ENCODE results near the gene GPR68.
"Not testable (repeated sequence)": the region's sequence is repeated elsewhere in the genome, so short reads cannot be mapped to it uniquely, and the experiment has no call there.

GPR68 gene

DNA sequence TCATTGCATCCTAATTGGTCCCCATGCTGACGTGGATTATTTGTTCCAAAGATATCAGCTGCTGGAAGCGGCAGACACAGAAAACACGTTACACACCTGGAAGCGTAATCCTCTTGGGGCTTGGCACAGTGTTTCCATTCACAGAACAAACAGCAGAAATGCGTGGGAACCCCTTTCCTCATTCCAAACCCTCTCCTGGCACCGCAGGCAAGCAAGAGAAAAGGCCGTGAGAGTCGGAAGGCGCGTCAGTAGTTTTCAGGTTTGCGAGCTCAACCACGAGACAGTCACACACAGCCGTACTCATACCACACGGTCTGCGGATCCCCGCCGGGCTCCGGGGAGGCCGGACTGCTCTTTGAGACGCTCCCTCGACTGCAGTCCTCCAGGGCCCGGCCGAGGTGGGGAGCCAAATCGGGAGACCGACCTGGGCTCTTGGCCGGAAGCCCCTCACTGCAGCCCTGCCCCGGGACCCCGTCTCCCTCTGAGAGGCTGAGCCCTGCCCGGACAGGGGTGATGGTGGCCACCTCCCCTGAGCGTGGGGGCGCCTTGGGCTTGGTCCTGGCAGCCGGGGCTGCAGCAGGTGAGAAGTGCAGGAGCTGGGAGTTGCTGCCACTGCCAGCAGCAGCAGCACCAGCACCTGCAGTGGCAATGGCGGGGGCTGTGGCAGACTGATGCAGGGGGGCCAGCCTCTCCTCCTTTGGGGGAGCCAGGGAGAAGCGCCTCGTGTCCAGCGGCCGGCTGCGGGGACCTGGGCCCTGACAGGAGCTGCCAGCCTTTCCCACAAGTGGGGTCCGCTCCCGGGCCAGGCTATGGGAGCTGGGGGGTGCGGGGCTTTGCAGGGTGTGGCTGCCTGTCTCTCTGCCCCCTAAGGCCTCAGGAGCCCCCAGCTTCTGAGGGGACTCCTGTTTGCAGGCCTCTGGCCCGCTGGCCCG lies 28.1 kb upstream of the GPR68 start:
- no peak for DNase-seq

DNA sequence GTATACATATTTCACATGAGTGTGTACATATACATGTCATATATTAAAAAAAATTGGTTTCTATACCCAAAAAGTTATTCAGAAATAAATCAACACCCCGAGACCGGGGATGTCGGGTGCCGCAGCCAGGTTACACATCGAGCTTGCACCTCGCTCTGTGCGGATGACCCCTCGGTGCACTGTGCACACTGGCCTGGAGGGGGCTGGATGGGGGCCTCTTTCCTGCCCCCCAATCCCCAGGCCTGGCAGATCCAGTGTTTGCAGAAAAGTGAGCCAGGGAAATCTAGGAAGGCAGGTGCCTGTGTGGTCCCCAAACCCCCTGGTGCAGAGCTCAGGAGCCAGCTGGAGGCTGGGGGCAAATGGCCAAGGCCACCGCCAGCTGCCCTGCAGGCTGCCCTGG lies 27.1 kb upstream of the GPR68 start:
- no peak for DNase-seq

DNA sequence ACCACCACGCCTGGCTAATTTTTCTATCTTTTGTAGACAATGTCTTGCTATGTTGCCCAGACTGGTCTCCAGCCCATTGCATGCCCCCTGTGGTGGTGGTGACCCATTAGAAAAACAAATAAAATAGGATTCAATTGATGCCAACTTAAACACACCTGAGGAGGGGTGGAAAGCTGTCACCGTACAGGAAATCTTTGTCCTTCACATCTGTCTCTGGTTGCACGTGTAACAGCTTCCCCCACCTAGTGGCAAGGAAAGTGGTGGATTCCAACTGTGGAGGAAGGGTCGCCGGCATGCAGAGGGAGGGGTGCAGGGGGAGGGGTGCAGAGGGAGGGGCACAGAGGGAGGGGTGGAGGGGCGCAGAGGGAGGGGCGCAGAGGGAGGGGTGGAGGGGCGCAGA lies 26.1 kb upstream of the GPR68 start:
- no peak for DNase-seq

GRCh38 chr14:91270188-91270587 lies 25.7 kb upstream of the GPR68 start:
- DNase-seq: no peak

DNA sequence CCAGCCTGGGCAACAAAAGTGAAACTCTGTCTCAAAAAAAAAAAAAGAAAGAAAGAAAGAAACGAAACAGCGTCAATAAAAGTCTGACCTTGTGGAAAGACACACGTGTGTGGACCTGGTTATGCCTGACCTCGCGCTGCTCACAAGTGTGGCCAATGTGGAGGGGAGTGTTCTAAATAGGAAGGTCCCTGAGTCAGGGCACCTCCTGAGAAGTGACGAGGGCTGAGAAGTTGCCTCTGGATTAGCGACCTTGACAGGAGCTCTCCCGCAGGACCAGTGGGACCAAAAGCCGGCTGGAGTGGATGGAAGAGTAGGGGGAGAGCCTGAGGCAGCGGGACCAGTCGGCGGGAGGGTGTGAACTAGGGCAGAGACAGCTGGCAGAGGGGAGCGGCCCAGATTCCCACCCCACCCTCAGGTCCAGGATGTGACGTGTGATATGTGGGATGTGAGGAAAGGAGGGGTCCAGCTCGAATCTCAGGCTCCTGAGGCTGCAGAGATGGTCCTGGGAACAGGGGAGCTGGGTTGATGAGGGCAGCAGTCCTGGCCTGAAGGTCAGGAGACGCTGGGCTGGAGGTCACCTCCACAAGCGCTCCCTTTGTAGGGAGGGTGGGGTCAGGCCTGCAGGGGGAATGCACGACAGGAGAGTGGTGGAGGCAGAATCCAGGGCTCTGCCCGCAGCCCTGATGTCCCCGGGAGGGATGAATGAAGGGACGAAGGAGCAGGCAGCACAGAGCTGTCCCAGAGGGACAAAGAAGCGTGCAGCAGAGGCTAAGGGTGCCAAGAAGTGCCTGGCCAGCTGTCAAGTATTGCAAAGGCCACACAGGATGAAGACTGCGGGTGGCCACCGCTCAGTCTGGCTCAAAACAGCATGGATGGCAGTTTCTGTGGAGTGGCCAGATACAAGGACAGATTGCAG lies 24.8 kb upstream of the GPR68 start:
- no peak for DNase-seq

GRCh38 chr14:91267965-91268437 lies 23.5 kb upstream of the GPR68 start:
- DNase-seq: no peak

- not testable (repeated sequence) for DNase-seq
These were observed 21.8 kb upstream of the GPR68 start for GRCh38 chr14:91266276-91266675.

DNA sequence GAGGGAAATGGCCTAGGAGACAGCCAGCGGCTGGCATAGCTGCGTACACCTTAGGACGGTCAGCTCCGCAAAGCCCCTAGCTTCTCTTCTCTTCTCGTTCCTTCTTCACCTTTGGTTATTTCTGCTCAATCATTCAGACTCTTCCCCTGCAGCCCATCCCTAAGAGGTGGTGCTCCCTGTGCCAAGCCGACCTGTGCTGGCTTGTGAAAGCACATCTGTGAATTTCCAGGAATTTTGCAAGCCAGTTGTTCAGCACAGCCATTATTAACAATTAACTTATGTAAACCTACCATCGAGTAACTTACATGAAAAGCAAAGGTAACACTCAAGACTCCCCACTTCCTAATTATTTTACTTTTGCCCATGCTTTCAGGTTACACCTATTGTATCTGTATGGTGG lies 20.9 kb upstream of the GPR68 start:
- no peak for DNase-seq

DNA sequence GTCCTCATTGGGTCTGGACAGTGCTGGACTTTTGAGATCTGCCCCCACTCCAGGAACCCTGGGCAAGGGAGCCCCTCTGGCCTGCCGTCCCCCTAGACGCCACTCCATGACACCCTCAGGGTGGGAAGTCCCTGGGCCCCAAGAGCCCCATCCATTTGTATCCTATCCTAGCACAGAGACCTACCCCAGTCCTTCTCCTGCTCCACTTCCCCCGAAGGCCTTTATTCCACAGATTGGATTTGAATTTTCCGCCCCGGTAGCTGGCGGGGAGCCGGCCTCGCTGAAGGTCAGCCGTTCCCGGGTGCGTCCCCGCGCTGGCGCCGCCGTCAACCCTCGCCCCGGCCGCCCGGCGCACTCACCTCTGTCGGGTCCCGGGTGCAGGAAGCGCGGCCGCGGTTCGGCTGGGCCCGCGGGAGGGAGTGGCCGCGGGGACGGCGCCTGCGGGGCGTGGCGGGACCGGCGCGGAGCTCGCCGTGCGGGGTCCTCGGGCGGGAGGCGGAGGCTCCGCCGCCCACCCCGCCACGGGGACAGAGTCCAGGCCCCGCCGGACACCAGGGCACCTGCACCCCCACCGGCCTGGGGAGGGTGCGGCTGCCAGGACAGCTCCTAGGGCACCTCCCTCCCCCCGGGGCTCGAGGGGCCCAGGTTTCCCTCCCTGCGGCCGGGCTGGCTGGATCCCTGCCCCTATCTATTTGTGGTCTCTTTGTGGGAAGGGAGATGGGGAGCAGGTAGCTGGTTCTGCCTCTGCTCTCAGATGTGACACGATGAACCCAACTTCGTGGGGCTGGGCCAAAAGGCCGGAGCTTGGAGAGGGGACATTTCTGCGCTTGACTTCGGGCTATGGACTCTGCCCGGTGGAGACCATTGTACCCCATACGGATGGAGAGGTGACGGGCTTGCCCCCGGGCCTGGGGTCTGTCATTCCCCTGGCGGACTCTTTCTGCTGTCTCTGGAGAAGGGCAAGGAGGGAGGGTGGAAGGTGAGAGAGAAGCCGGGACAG lies 19.9 kb upstream of the GPR68 start:
- no peak for DNase-seq

GRCh38 chr14:91263329-91263728 lies 18.8 kb upstream of the GPR68 start:
- no peak for DNase-seq

DNA sequence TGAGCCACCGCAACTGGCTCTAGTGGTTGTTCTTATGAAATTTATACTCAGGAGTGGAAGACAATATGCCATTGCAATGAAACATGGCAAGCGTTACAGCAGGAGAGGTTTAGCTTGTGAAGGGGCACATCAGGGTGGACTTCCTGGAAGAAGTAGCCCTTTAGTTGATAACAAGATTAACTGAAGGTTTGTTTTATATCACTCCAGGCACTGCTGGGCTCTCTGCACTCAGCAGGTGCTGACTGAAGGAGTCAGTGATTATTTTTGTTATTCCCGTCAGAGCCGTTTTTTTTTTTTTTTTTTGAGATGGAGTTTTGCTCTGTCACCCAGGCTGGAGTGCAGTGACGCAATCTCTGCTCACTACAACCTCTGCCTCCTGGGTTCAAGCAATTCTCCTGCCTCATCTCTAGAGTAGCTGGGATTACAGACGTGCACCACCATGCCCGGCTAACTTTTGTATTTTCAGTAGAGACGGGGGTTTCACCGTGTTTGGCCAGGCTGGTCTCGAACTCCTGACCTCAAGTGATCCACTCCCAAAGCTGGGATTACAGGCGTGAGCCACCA lies 17.6 kb upstream of the GPR68 start:
- DNase-seq: no peak

- no peak for DNase-seq
These were observed 16.6 kb upstream of the GPR68 start for GRCh38 chr14:91261115-91261514.

DNA sequence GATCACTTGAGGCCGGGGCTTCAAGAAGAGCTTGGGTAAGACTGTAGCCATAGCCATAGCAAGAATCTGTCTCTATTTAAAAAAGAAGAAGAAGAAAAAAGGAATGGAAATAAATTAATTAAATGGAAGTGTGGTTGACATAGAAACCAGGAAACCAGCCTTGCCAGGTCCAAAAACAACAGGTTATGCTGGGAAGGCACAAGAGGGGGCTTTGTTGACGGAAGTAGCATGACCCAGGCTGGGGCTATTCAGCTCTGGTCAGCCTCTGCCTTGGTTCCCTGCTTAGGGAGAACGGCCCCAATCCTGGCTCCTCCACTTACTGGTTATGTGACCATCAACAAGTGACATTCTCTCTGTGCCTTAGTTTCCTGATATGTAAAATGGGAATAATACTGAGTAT lies 14.4 kb upstream of the GPR68 start:
- DNase-seq: no peak

GRCh38 chr14:91258011-91258618 lies 13.6 kb upstream of the GPR68 start:
- DNase-seq: no peak

- DNase-seq: no peak
These were observed 13.0 kb upstream of the GPR68 start for GRCh38 chr14:91257328-91258010.

DNA sequence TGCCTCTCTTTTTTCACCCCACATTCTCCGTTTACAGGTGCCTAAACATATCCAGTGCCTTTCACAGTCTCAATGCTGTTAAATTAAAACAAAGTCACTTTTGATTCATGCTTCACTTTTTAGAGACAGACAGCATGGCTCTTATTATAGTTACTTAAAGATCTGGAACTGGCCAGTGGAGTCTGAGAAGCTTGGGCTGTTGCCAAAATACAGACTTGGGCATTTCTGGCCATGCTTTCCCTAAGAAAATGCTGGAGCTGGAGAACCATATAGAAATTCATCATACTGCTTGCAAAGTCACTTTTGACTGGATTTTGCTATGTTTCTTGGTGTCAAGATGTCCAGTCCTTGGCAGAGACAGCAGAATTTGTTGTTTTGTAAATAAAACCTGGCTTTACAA lies 12.2 kb upstream of the GPR68 start:
- DNase-seq: no peak

DNA sequence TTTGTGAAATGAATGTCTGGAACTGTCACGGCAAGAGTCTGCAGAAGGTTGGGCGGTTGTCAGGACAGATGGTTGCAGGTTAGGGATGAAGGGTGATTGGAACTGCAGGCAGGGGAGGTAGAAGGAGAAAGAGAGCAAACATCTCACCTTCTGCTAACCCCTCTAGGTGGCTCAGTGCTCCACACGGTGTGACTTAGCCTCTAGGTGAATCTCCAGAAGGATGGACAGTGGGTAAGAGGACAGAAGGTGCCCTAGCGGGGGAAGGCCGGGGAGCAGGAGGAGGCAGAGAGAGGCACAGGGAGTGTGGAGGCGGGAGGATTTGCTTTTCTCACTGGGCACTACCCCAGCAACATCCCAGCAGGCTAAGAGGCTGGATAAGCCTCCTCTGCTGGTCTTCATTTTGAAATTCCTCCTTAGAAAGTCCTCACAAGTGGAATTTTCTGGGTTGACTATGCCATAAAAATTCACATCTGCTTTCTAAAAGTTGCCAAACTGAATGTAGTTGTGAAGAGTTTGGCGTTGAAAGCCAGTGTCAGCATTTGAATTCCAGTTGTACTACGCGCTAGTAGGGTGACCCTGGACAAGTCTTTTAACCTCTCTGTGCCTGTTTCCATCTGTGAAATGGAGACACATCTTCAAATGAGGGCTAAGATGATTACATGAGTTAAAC lies 10.7 kb upstream of the GPR68 start:
- no peak for DNase-seq

- DNase-seq: no peak
These were observed 10.0 kb upstream of the GPR68 start for GRCh38 chr14:91254461-91254860.

DNA sequence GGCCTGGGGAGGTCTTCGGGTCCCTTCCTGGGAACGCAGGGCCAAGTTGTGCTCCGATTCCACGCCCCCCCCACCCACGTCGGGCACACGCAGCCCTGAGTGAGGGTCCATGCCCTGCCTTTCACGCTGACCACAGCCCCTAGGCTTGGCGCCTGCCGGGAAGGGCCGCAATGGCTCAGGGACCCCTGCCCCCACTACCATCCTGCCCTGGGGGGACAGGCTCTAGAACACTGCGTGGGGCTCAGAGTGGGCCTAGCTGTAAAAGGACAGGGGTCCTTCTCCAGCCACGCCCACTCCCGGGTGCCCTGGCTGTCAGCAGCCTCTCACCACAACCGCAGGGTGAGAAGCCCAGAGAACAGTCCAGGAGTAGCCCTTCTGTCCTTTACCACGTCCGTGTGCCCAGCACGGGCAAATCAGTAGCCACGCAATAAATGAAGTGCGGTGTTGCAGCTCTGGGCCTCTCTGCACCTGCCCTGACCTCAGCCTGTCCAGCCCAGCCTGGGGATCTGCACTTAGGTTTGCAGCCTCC lies 9.4 kb upstream of the GPR68 start:
- no peak for DNase-seq

Measured in AML-193 (cell line).